ENCODE measurements around the gene CAPN6. TPM values are rescaled to one million over a fixed set of nuclear protein-coding genes. Genes with fewer than 3 reads are reported as not detected.

The CAPN6 gene
- total RNA-seq, 1 donor from 2014 or later, result not detected

- DNase-seq, result no peak
These were observed 70.0 kb downstream of the CAPN6 start for GRCh38 chrX:111200327-111200726.

DNA sequence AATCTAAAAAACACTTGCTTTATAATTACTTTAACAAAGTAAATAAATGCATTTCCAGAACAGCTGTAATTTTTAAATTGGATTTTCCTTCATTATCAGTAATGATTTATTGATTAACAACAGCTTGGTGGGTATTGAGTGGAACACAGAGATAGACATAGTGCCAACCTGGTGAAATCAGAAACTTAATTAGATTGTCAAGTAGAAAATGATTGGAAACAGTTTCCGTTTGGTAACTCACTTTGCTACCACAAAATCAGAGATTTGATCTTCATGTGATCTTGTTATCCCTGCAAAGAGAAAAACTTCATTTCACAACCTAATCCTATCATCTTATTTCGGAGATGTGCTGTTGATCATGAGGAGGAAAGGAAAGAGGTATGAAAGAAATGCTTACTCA lies 70.8 kb downstream of the CAPN6 start:
- DNase-seq, result no peak

Other genes with a start within 250 kb of the CAPN6 start
- gene PAK3, start 174.3 kb downstream of the CAPN6 start, total RNA-seq, result 2.4 and 2.6 TPM in 2 replicates
- not detected in 2 replicates for gene DCX, start 141.7 kb upstream of the CAPN6 start, total RNA-seq
- gene SERTM2, start 241.2 kb upstream of the CAPN6 start, total RNA-seq, result not detected in 2 replicates

All from dermis blood vessel endothelial cell (primary cell).